ENCODE measurements around the gene TMEM94.
"Not testable (repeated sequence)": the region's sequence is repeated elsewhere in the genome, so short reads cannot be mapped to it uniquely, and the experiment has no call there.

TMEM94 gene

GRCh38 chr17:75515496-75516254 lies 59.2 kb downstream of the TMEM94 start, which contains the start of gene CASKIN2:
CASKIN2 (minus strand) TSS chr17:75515537; CDS start chr17:75513804, 1,733 bp downstream.
- Histone ChIP-seq H3K27ac (peak within 1 kb of the TSS in 10 of 11 experiments; percentile 53 to 89 (median 83); a peak in 21 of 22 replicates), H4K20me1 (peaks cover 3 to 64% (median 55%) of the 10 kb centered on the region in 11 experiments; a peak in 19 of 22 replicates), H3K9ac (peak within 1 kb of the TSS; percentile 76 to 94 (median 84)), H3K36me3 (peaks cover 16 to 54% (median 48%) of the 10 kb centered on the region in 11 experiments), H3K4me1 (peaks cover 53 to 69% (median 63%) of the 10 kb centered on the region in 10 experiments), H3K4me3 (peak within 1 kb of the TSS; percentile 75 to 98 (median 96)), H3K4me2 (peak within 1 kb of the TSS; percentile 91 to 99 (median 98)), H3K9me3 (replicated peaks in 1 of 11) (no peaks in the 10 kb centered on the region), H3K27me3 (no peaks in the 10 kb centered on the region)
- TF ChIP-seq Cebpa-rat (IDR thresholded peaks at IDR 0.05), result no peak

- H3K36me3 ChIP-seq, result peaks cover 21 to 54% (median 48%) of the 10 kb centered on the region in 11 experiments
- H4K20me1 ChIP-seq, result peaks cover 3 to 60% (median 49%) of the 10 kb centered on the region in 11 experiments; a peak in 19 of 22 replicates
- H3K4me3 ChIP-seq, result peak within 1 kb of the TSS; percentile 75 to 98 (median 96)
- peak within 1 kb of the TSS in 10 of 11 experiments; percentile 53 to 89 (median 83); a peak in 21 of 22 replicates for H3K27ac ChIP-seq
- H3K9ac ChIP-seq, result peak within 1 kb of the TSS; percentile 76 to 94 (median 84)
- TF ChIP-seq Cebpa-rat (IDR thresholded peaks at IDR 0.05), result no peak
- H3K4me2 ChIP-seq, result peak within 1 kb of the TSS; percentile 91 to 100 (median 98)
- no peaks in the 10 kb centered on the region for H3K27me3 ChIP-seq
- peaks cover 53 to 63% (median 58%) of the 10 kb centered on the region in 10 experiments for H3K4me1 ChIP-seq
- H3K9me3 ChIP-seq (replicated peaks in 1 of 11), result no peaks in the 10 kb centered on the region
Measured at GRCh38 chr17:75516255-75516618, 59.8 kb downstream of the TMEM94 start, which contains the start of gene TSEN54. TSEN54 (plus strand) TSS chr17:75516528; CDS start chr17:75516561, 33 bp downstream.

GRCh38 chr17:75516619-75517296 lies 60.3 kb downstream of the TMEM94 start:
- H3K27me3 ChIP-seq, result no peaks in the 10 kb centered on the region
- no peak for TF ChIP-seq Cebpa-rat (IDR thresholded peaks at IDR 0.05)
- peak overlapping the region; percentile 91 to 100 (median 98) for H3K4me2 ChIP-seq
- peak overlapping the region in 10 of 11 experiments; percentile 53 to 89 (median 78); a peak in 21 of 22 replicates for H3K27ac ChIP-seq
- peak overlapping the region; percentile 76 to 94 (median 84) for H3K9ac ChIP-seq
- peaks cover 27 to 54% (median 49%) of the 10 kb centered on the region in 11 experiments for H3K36me3 ChIP-seq
- H3K4me1 ChIP-seq, result peaks cover 50 to 58% (median 53%) of the 10 kb centered on the region in 10 experiments
- H3K4me3 ChIP-seq, result peak overlapping the region; percentile 75 to 98 (median 96)
- H4K20me1 ChIP-seq, result peaks cover 3 to 60% (median 44%) of the 10 kb centered on the region in 11 experiments; a peak in 19 of 22 replicates
- H3K9me3 ChIP-seq (replicated peaks in 1 of 11), result no peaks in the 10 kb centered on the region

GRCh38 chr17:75517297-75517865 lies 60.9 kb downstream of the TMEM94 start:
- peaks cover 43 to 52% (median 46%) of the 10 kb centered on the region in 10 experiments for H3K4me1 ChIP-seq
- peaks cover 3 to 60% (median 41%) of the 10 kb centered on the region in 11 experiments; a peak in 19 of 22 replicates for H4K20me1 ChIP-seq
- no peaks in the 10 kb centered on the region for H3K9me3 ChIP-seq (replicated peaks in 1 of 11)
- peak overlapping the region; percentile 75 to 98 (median 96) for H3K4me3 ChIP-seq
- peak overlapping the region in 9 of 11 experiments; percentile 53 to 89 (median 78); a peak in 12 of 22 replicates for H3K27ac ChIP-seq
- H3K36me3 ChIP-seq, result peaks cover 33 to 54% (median 49%) of the 10 kb centered on the region in 11 experiments
- peak overlapping the region; percentile 76 to 94 (median 84) for H3K9ac ChIP-seq
- peak overlapping the region; percentile 91 to 100 (median 98) for H3K4me2 ChIP-seq
- no peaks in the 10 kb centered on the region for H3K27me3 ChIP-seq
- no peak for TF ChIP-seq Cebpa-rat (IDR thresholded peaks at IDR 0.05)

DNA sequence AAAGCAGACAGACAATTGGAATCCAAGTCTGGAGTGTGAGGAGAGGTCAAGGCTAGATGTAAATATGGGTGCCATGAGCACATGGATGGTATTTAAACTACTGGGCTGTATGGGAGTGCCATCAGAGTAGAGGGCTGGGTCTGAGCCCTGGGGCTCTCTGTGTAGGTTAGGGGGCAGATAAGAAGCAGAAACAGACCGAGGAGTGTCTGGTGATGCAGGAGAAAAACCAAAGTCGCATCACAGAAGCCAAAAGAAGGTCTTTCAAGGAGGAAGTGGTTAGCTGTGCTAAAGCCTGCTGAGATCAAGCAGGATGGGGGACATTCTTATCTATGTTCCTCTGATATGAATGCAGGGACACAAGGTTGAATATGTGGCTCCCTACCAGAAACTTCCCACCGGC lies 61.8 kb downstream of the TMEM94 start:
- Histone ChIP-seq H3K27me3 (no peaks in the 10 kb centered on the region), H3K4me3 (peak overlapping the region in 9 of 10 experiments; percentile 75 to 98 (median 96); a peak in 13 of 20 replicates), H4K20me1 (peaks cover 3 to 60% (median 34%) of the 10 kb centered on the region in 11 experiments; a peak in 19 of 22 replicates), H3K4me1 (peaks cover 35 to 44% (median 38%) of the 10 kb centered on the region in 10 experiments), H3K4me2 (peak overlapping the region; percentile 91 to 100 (median 98)), H3K36me3 (peaks cover 33 to 54% (median 48%) of the 10 kb centered on the region in 11 experiments), H3K27ac (peak overlapping the region in 6 of 11 experiments; percentile 7 to 32 (median 26); a peak in 6 of 22 replicates), H3K9ac (peak overlapping the region in 9 of 11 experiments; percentile 6 to 94 (median 84); a peak in 14 of 22 replicates), H3K9me3 (replicated peaks in 1 of 11) (no peaks in the 10 kb centered on the region)
- no peak for TF ChIP-seq Cebpa-rat (IDR thresholded peaks at IDR 0.05)

GRCh38 chr17:75518983-75519537 lies 62.6 kb downstream of the TMEM94 start:
- H3K4me2 ChIP-seq, result peak overlapping the region; percentile 91 to 100 (median 98); a peak in 21 of 22 replicates
- H3K9me3 ChIP-seq (replicated peaks in 1 of 11), result no peaks in the 10 kb centered on the region
- peak overlapping the region in 3 of 11 experiments; percentile 11 to 39 (median 16); a peak in 5 of 22 replicates for H3K9ac ChIP-seq
- peak overlapping the region in 3 of 10 experiments; percentile 10 to 97 (median 26); a peak in 2 of 20 replicates for H3K4me3 ChIP-seq
- no peak for TF ChIP-seq Cebpa-rat (IDR thresholded peaks at IDR 0.05)
- H4K20me1 ChIP-seq, result peaks cover 3 to 60% (median 34%) of the 10 kb centered on the region in 11 experiments; a peak in 19 of 22 replicates
- H3K27me3 ChIP-seq, result no peaks in the 10 kb centered on the region
- peaks cover 29 to 40% (median 32%) of the 10 kb centered on the region in 10 experiments for H3K4me1 ChIP-seq
- H3K27ac ChIP-seq, result peak overlapping the region in 4 of 11 experiments; percentile 26 to 32 (median 26); a peak in 7 of 22 replicates
- peaks cover 41 to 55% (median 50%) of the 10 kb centered on the region in 11 experiments for H3K36me3 ChIP-seq

- H3K36me3 ChIP-seq, result peaks cover 41 to 58% (median 51%) of the 10 kb centered on the region in 11 experiments
- not testable (repeated sequence) for H3K27me3 ChIP-seq; H3K9ac ChIP-seq; H3K4me3 ChIP-seq; H3K4me2 ChIP-seq; H3K27ac ChIP-seq; H3K9me3 ChIP-seq (replicated peaks in 1 of 11)
- H3K4me1 ChIP-seq, result peaks cover 21 to 41% (median 35%) of the 10 kb centered on the region in 10 experiments
- H4K20me1 ChIP-seq, result peaks cover 3 to 61% (median 29%) of the 10 kb centered on the region in 11 experiments; a peak in 20 of 22 replicates
Measured at GRCh38 chr17:75520413-75520812, 64.0 kb downstream of the TMEM94 start.

- H3K4me1 ChIP-seq, result peaks cover 24 to 46% (median 39%) of the 10 kb centered on the region in 10 experiments
- H3K4me3 ChIP-seq, result no peak overlapping the region
- H3K27me3 ChIP-seq, result peaks cover 4 to 7% (median 6%) of the 10 kb centered on the region in 11 experiments; a peak in 20 of 22 replicates
- H4K20me1 ChIP-seq, result peaks cover 3 to 68% (median 34%) of the 10 kb centered on the region in 11 experiments; a peak in 20 of 22 replicates
- H3K9me3 ChIP-seq (replicated peaks in 1 of 11), result no peaks in the 10 kb centered on the region
- H3K36me3 ChIP-seq, result peaks cover 41 to 58% (median 51%) of the 10 kb centered on the region in 11 experiments
- no peak overlapping the region for H3K27ac ChIP-seq
- TF ChIP-seq Cebpa-rat (IDR thresholded peaks at IDR 0.05), result no peak
- H3K9ac ChIP-seq, result peak overlapping the region in 2 of 11 experiments; percentile 1 to 4; a peak in 1 of 22 replicates
- H3K4me2 ChIP-seq, result no peak overlapping the region
Measured at GRCh38 chr17:75521290-75521689, 64.9 kb downstream of the TMEM94 start.
